ENCODE results near the gene SRC.

The SRC gene

GRCh38 chr20:37430044-37430443 is 84.1 kb downstream of the SRC start:
- DNase-seq (ENCODE audit: low spot score): no peak

GRCh38 chr20:37430778-37431460 is 85.0 kb downstream of the SRC start:
- no peak for DNase-seq (ENCODE audit: low spot score)

GRCh38 chr20:37431786-37432185 is 85.8 kb downstream of the SRC start:
- no peak for DNase-seq (ENCODE audit: low spot score)

- DNase-seq (ENCODE audit: low spot score): no peak
Measured at GRCh38 chr20:37432606-37433005, 86.7 kb downstream of the SRC start.

GRCh38 chr20:37435607-37436006 is 89.7 kb downstream of the SRC start:
- DNase-seq (ENCODE audit: low spot score): no peak

GRCh38 chr20:37436527-37437186 is 90.7 kb downstream of the SRC start:
- DNase-seq (ENCODE audit: low spot score): no peak

GRCh38 chr20:37437676-37438075 is 91.7 kb downstream of the SRC start:
- no peak for DNase-seq (ENCODE audit: low spot score)

- DNase-seq (ENCODE audit: low spot score): no peak
Measured at GRCh38 chr20:37438464-37439222, 92.7 kb downstream of the SRC start.

- DNase-seq (ENCODE audit: low spot score): no peak
Measured at GRCh38 chr20:37439223-37439933, 93.4 kb downstream of the SRC start.

GRCh38 chr20:37441023-37441422 is 95.1 kb downstream of the SRC start:
- DNase-seq (ENCODE audit: low spot score): no peak

- no peak for DNase-seq (ENCODE audit: low spot score)
Measured at GRCh38 chr20:37442547-37442946, 96.6 kb downstream of the SRC start.

GRCh38 chr20:37442986-37443385 is 97.0 kb downstream of the SRC start:
- no peak for DNase-seq (ENCODE audit: low spot score)

- DNase-seq (ENCODE audit: low spot score): no peak
Measured at GRCh38 chr20:37443596-37443995, 97.7 kb downstream of the SRC start.

GRCh38 chr20:37445041-37445440 is 99.1 kb downstream of the SRC start:
- no peak for DNase-seq (ENCODE audit: low spot score)

- DNase-seq (ENCODE audit: low spot score): no peak
Measured at GRCh38 chr20:37446286-37447032, 100.5 kb downstream of the SRC start.

- DNase-seq (ENCODE audit: low spot score): no peak
Measured at GRCh38 chr20:37447688-37448087, 101.7 kb downstream of the SRC start.

- no peak for DNase-seq (ENCODE audit: low spot score)
Measured at GRCh38 chr20:37449276-37449675, 103.3 kb downstream of the SRC start.

GRCh38 chr20:37450344-37450743 is 104.4 kb downstream of the SRC start:
- DNase-seq (ENCODE audit: low spot score): no peak

GRCh38 chr20:37451616-37452015 is 105.7 kb downstream of the SRC start:
- DNase-seq (ENCODE audit: low spot score): no peak

GRCh38 chr20:37452236-37452635 is 106.3 kb downstream of the SRC start:
- no peak for DNase-seq (ENCODE audit: low spot score)

- no peak for DNase-seq (ENCODE audit: low spot score)
Measured at GRCh38 chr20:37453288-37453687, 107.3 kb downstream of the SRC start.

- DNase-seq (ENCODE audit: low spot score): no peak
Measured at GRCh38 chr20:37453836-37454235, 107.9 kb downstream of the SRC start.
